SJSA1 (cell line): ENCODE measurements around the gene MTA1. TPM values are rescaled to one million over a fixed set of nuclear protein-coding genes. Genes with fewer than 3 reads are reported as not detected.
A peak's percentile ranks its signal among the peaks of the same experiment; 100 is the strongest.

Source experiments
- DNase-seq, 2 experiments: peaks; one replicate each; pipeline ENCODE4 v3.0.0-alpha.2; 2015 to 2020; ENCODE audit warnings: low spot score in 2 of 2, low read depth in 1 of 2
- H3K27ac ChIP-seq: fragments of 250-450 bp; sonication (Bioruptor Pico); 2 replicates; pipeline ENCODE4 v1.5.1; 2020; ENCODE audit warnings: mild to moderate bottlenecking, moderate library complexity
- H3K27me3 ChIP-seq: fragments of 250-450 bp; sonication (Bioruptor Pico); replicated peaks from 2 replicates; pipeline ENCODE4 v1.5.1; 2020; ENCODE audit warnings: mild to moderate bottlenecking, moderate library complexity
- H3K36me3 ChIP-seq: fragments of 250-450 bp; sonication (Bioruptor Pico); 2 replicates; pipeline ENCODE4 v1.5.1; 2020; ENCODE audit warnings: mild to moderate bottlenecking
- H3K4me1 ChIP-seq: fragments of 250-450 bp; sonication (Bioruptor Pico); replicated peaks from 2 replicates; pipeline ENCODE4 v1.6.1; 2021; ENCODE audit warnings: mild to moderate bottlenecking
- H3K4me3 ChIP-seq: fragments of 250-450 bp; sonication (Bioruptor Pico); 2 replicates; pipeline ENCODE4 v1.5.1; 2020; ENCODE audit warnings: mild to moderate bottlenecking
- H3K9me3 ChIP-seq: fragments of 250-450 bp; sonication (Bioruptor Pico); replicated peaks from 2 replicates; pipeline ENCODE4 v1.5.1; 2020; ENCODE audit warnings: mild to moderate bottlenecking
- total RNA-seq: library from RNA; depleted of rRNA; stranded (reverse); fragments of >200 nt; shearing (Covaris generic); gene quantifications from 2 replicates; pipeline ENCODE4 v1.2.3, GENCODE V29; 2014

The MTA1 gene
- total RNA-seq, 1 experiment from 2014 or later, result 29.0 TPM

DNA sequence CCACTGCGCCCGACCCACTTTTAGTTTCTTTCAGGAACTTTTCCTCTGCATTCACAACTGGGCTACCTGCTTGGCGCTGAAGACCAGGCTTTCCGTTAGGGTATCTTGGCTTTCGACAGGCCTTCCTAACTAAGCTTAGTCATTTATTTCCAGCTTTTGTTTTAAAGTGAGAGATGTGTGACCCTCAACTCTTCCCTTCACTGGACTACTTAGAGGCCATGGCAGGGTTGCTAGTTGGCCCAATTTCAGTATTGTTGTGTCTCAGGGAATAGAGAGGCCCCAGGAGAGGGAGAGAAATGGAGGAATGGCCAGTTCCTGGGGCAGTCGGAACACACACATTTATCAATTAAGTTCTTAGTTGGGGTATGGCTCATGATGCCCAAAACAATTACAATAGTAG is 10.4 kb downstream of the MTA1 start:
- Histone ChIP-seq H3K27me3 (no peaks in the 10 kb centered on the region), H3K27ac (no peak overlapping the region), H3K9me3 (no peaks in the 10 kb centered on the region), H3K4me1 (peaks cover 14% of the 10 kb centered on the region), H3K36me3 (peaks cover 8% of the 10 kb centered on the region), H3K4me3 (no peak overlapping the region)
- no peak for DNase-seq

GRCh38 chr14:105430565-105430964 is 10.9 kb downstream of the MTA1 start:
- no peaks in the 10 kb centered on the region for H3K27me3 ChIP-seq
- H3K27ac ChIP-seq, result 0 out of 2 replicates have a peak overlapping the region, but pooled peaks have one; percentile 13

GRCh38 chr14:105431256-105431655 is 11.6 kb downstream of the MTA1 start:
- DNase-seq, result no peak
- Histone ChIP-seq H3K4me3 (no peak overlapping the region), H3K9me3 (no peaks in the 10 kb centered on the region), H3K27me3 (no peaks in the 10 kb centered on the region), H3K27ac (no peak overlapping the region), H3K4me1 (peaks cover 14% of the 10 kb centered on the region), H3K36me3 (peaks cover 8% of the 10 kb centered on the region)

More at GRCh38 chr14:105430565-105430964, 10.9 kb downstream of the MTA1 start:
- H3K4me1 ChIP-seq, result peaks cover 14% of the 10 kb centered on the region
- no peaks in the 10 kb centered on the region for H3K9me3 ChIP-seq
- peak; percentile 28 to 48 for DNase-seq
- H3K4me3 ChIP-seq, result no peak overlapping the region
- peaks cover 8% of the 10 kb centered on the region for H3K36me3 ChIP-seq

GRCh38 chr14:105432657-105433056 is 13.0 kb downstream of the MTA1 start:
- no peak for DNase-seq
- Histone ChIP-seq H3K36me3 (peaks cover 3% of the 10 kb centered on the region; the same call in 1 of the 2 replicates), H3K4me3 (no peak overlapping the region), H3K4me1 (peaks cover 14% of the 10 kb centered on the region), H3K9me3 (no peaks in the 10 kb centered on the region), H3K27ac (no peak overlapping the region), H3K27me3 (no peaks in the 10 kb centered on the region)

DNA sequence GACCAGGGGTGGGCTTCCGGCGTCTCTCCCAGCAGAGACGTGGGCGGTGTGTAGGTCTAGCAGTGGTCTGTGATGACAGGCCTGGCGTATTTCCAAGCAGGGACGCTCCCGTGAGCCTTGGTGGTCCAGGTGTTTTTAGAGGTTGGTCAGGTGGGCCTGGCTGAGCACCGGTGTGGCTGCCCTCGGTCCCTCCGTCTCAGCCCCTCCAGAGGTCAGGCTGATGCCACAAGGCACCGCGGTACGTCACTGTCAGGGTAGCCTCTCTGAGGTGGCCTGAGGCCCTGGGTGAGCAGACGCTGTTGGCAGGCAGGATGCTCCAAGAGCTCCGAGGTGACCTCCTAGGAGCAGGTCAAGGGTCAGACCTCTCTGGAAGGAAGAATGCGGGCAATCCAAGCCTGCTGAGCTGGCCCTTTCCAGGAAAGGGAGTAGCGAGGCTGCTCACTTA is 13.6 kb downstream of the MTA1 start:
- Histone ChIP-seq H3K36me3 (peaks cover 3% of the 10 kb centered on the region; the same call in 1 of the 2 replicates), H3K4me1 (peaks cover 14% of the 10 kb centered on the region), H3K27ac (no peak overlapping the region), H3K27me3 (no peaks in the 10 kb centered on the region), H3K4me3 (no peak overlapping the region), H3K9me3 (no peaks in the 10 kb centered on the region)
- DNase-seq, result no peak

DNA sequence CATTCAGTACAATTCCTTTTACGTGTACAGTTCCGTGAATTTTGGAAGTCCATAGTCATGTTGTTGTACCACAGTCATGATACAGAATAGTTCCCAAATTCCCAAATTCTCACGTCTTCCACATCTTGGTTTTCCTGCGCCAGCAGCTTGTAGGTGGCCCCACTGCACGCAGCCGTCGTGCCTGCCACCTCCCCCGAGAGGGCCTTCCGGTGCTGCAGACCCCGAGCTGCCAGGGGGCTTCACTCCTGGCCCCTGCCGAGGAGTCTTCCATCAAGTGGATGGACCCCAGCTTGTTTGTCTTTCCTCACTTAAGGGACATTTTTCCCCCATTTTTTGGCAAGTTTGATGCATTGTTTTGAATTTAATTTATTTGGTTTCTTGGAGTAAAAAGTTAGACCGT is 16.8 kb downstream of the MTA1 start:
- Histone ChIP-seq H3K4me1 (no peaks in the 10 kb centered on the region), H3K27me3 (no peaks in the 10 kb centered on the region), H3K36me3 (0 out of 2 replicates have a peak, but pooled peaks cover 3% of the 10 kb centered on the region), H3K27ac (no peak overlapping the region), H3K4me3 (no peak overlapping the region), H3K9me3 (no peaks in the 10 kb centered on the region)
- no peak for DNase-seq

GRCh38 chr14:105436891-105437722 is 17.5 kb downstream of the MTA1 start:
- no peaks in the 10 kb centered on the region for H3K9me3 ChIP-seq
- no peak overlapping the region for H3K27ac ChIP-seq
- H3K36me3 ChIP-seq, result 0 out of 2 replicates have a peak, but pooled peaks cover 3% of the 10 kb centered on the region
- no peaks in the 10 kb centered on the region for H3K4me1 ChIP-seq
- H3K4me3 ChIP-seq, result no peak overlapping the region
- no peak for DNase-seq
- no peaks in the 10 kb centered on the region for H3K27me3 ChIP-seq

DNA sequence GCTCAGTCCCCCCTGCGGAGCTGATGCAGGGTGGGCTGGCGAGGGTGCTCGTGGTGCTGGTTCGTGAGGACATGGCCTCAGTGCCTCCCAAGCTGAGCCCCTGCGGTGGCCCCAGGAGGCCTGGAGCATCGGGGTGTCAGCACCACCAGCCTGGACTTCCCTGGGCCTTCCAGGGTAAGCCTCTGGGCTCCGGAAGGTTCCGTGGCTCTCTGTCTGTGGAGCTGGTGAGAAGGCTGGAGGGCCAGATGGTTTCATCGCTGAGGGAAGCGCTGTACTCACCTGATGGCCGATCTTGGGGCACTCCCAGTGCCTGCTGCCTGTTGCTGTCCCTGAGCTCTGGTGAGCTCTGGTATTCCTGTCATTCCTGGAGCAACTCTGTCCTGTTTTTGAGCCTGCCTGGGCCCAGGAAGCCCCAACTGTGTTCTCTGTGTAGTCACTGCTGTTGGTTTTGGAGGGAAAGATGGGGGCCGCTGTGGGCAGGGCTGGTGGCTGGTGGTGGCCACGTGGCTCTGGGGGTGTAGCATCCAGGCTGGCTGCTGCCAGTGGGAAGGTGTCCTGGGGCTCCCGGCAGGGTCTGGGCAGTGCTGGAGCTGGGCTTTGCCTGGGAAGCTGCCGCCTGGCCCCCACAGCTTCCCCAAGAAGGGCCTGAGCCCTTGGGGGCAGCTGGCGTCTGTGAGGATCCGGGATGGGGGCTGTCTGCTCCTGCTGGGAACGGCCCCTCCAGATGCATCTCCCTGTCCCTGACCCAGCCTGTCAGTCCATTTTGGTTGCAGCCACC is 18.3 kb downstream of the MTA1 start:
- Histone ChIP-seq H3K27ac (no peak overlapping the region), H3K36me3 (no peaks in the 10 kb centered on the region), H3K27me3 (no peaks in the 10 kb centered on the region), H3K4me3 (no peak overlapping the region), H3K9me3 (no peaks in the 10 kb centered on the region), H3K4me1 (no peaks in the 10 kb centered on the region)
- no peak for DNase-seq

DNA sequence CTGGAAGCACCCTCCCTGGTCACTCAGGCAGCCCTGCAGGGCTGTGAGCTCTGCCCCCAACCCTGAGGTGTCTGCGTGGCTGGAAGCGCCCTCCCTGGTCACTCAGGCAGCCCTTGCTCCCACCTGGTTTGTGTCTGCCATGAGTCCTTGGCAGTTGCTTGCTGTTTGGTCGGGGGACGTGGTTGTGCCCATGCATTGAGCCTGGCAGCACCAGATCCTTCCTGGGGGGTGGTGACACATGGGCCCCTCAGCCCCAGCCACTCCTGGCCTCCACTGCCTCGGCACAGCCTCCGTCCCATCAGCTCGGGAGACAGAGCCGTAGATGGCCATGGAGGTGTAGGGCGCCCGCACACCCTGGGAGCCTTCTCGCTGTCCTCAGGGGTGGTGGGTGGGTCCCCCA is 19.6 kb downstream of the MTA1 start:
- Histone ChIP-seq H3K27me3 (no peaks in the 10 kb centered on the region), H3K4me1 (no peaks in the 10 kb centered on the region), H3K36me3 (no peaks in the 10 kb centered on the region), H3K27ac (no peak overlapping the region), H3K4me3 (no peak overlapping the region), H3K9me3 (no peaks in the 10 kb centered on the region)
- DNase-seq, result no peak

- no peaks in the 10 kb centered on the region for H3K9me3 ChIP-seq
- H3K4me3 ChIP-seq, result no peak overlapping the region
- H3K36me3 ChIP-seq, result no peaks in the 10 kb centered on the region
- H3K4me1 ChIP-seq, result no peaks in the 10 kb centered on the region
- H3K27ac ChIP-seq, result no peak overlapping the region
- DNase-seq, result no peak
- H3K27me3 ChIP-seq, result no peaks in the 10 kb centered on the region
Measured at GRCh38 chr14:105439710-105440553, 20.3 kb downstream of the MTA1 start.

- Histone ChIP-seq H3K9me3 (no peaks in the 10 kb centered on the region), H3K36me3 (no peaks in the 10 kb centered on the region), H3K4me3 (no peak overlapping the region), H3K4me1 (no peaks in the 10 kb centered on the region), H3K27me3 (no peaks in the 10 kb centered on the region), H3K27ac (no peak overlapping the region)
- DNase-seq, result no peak
Measured at GRCh38 chr14:105440554-105440900, 20.9 kb downstream of the MTA1 start.

- no peaks in the 10 kb centered on the region for H3K4me1 ChIP-seq
- H3K9me3 ChIP-seq, result no peaks in the 10 kb centered on the region
- H3K4me3 ChIP-seq, result no peak overlapping the region
- H3K27ac ChIP-seq, result no peak overlapping the region
- H3K27me3 ChIP-seq, result no peaks in the 10 kb centered on the region
- DNase-seq, result no peak
- no peaks in the 10 kb centered on the region for H3K36me3 ChIP-seq
Measured at GRCh38 chr14:105440992-105441391, 21.4 kb downstream of the MTA1 start.

GRCh38 chr14:105442125-105442524 is 22.5 kb downstream of the MTA1 start:
- Histone ChIP-seq H3K27me3 (no peaks in the 10 kb centered on the region), H3K27ac (no peak overlapping the region), H3K9me3 (no peaks in the 10 kb centered on the region), H3K4me3 (no peak overlapping the region), H3K4me1 (no peaks in the 10 kb centered on the region), H3K36me3 (0 out of 2 replicates have a peak, but pooled peaks cover 7% of the 10 kb centered on the region)
- DNase-seq, result no peak
